SU-DHL-6 (cell line): ENCODE results near the gene ARL5A.

Source experiments
- H2AFZ ChIP-seq: fragments of 200-600 bp; sonication (generic); 2 replicates; pipeline ENCODE4 v1.6.1; 2014; ENCODE audit warnings: low read depth, mild to moderate bottlenecking, moderate library complexity, mixed read lengths, antibody characterized with exemption, low read length; ENCODE audit not compliant: severe bottlenecking
- H3F3A ChIP-seq: fragments of 200-600 bp; shearing (Covaris generic); 2 replicates; pipeline ENCODE4 v1.6.0; 2016; ENCODE audit warnings: antibody characterized with exemption, mild to moderate bottlenecking; ENCODE audit not compliant: insufficient read depth
- H3K27ac ChIP-seq: fragments of 200-600 bp; sonication (generic); 2 replicates; pipeline ENCODE4 v1.5.1; 2016; ENCODE audit warnings: low read depth, mild to moderate bottlenecking, low read length, moderate library complexity, mixed read lengths
- H3K27me3 ChIP-seq: fragments of 200-600 bp; sonication (generic), shearing (Covaris generic); 2 replicates; pipeline ENCODE4 v1.6.0; 2014; ENCODE audit warnings: mild to moderate bottlenecking, low read length
- H3K36me3 ChIP-seq: fragments of 200-600 bp; sonication (generic); 2 replicates; pipeline ENCODE4 v1.6.1; 2014; ENCODE audit warnings: mild to moderate bottlenecking, low read length, mixed read lengths
- H3K4me2 ChIP-seq: fragments of 300-600, 200-600 bp; shearing (Covaris generic), sonication (generic); 2 replicates; pipeline ENCODE4 v1.6.0; 2014; ENCODE audit warnings: low read length, low read depth, mild to moderate bottlenecking; ENCODE audit not compliant: poor library complexity, severe bottlenecking
- H3K4me3 ChIP-seq: fragments of 200-600 bp; sonication (generic); 2 replicates; pipeline ENCODE4 v1.5.1; 2014; ENCODE audit warnings: antibody characterized with exemption, low read length, mild to moderate bottlenecking, mixed read lengths; ENCODE audit not compliant: insufficient read depth, poor library complexity, severe bottlenecking
- H3K79me2 ChIP-seq: fragments of 200-600 bp; sonication (generic); 2 replicates; pipeline ENCODE4 v1.6.1; 2014; ENCODE audit warnings: mild to moderate bottlenecking, low read length, moderate library complexity; ENCODE audit not compliant: insufficient read depth
- H3K9ac ChIP-seq: fragments of 200-600 bp; sonication (generic); 2 replicates; pipeline ENCODE4 v1.7.0; 2014; ENCODE audit warnings: mild to moderate bottlenecking, low read length
- H3K9me2 ChIP-seq: fragments of 200-600 bp; sonication (generic); replicated peaks from 2 replicates; pipeline ENCODE4 v1.6.1; 2014; ENCODE audit warnings: low read length; ENCODE audit not compliant: insufficient read depth
- H3K9me3 ChIP-seq: fragments of 200-600 bp; sonication (generic); 2 replicates; pipeline ENCODE4 v1.6.1; 2014; ENCODE audit warnings: low read length, mixed read lengths; ENCODE audit not compliant: insufficient read depth
- H4K20me1 ChIP-seq: fragments of 200-600 bp; sonication (generic); 2 replicates; pipeline ENCODE4 v1.6.1; 2014; ENCODE audit warnings: low read depth, mild to moderate bottlenecking, antibody characterized with exemption, low read length, moderate library complexity, mixed read lengths
- CTCF ChIP-seq: fragments of 200-600 bp; sonication (generic); IDR thresholded peaks from one replicate; pipeline ENCODE4 v1.5.1; 2017; ENCODE audit warnings: antibody characterized with exemption, mild to moderate bottlenecking, low read length, moderate library complexity; ENCODE audit not compliant: insufficient read depth, poor library complexity, severe bottlenecking
- EZH2phosphoT487 ChIP-seq: fragments of 200-600 bp; sonication (generic), shearing (Covaris generic); conservative IDR thresholded peaks from 2 replicates; pipeline ENCODE4 v1.6.1; 2018; ENCODE audit warnings: mild to moderate bottlenecking, antibody characterized with exemption, low read length, moderate library complexity, mixed read lengths

ARL5A gene

DNA sequence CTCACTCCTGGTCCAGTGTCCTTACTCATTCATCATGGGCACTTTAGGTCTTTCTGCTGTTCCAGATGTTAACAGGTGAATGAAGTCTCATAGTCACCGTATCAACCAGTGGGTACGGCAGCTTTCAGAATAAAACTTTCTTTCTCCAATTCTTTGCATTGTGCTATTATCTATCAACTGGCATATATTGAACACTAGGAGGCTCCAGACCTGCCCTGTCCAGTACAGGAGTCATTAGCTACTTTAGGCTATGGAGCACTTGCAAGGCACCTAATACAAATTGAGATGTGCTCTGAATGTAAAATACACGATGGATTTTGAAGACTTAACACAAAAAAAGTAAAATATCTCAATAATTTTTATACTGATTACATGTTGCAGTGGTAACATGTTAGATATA is 50.7 kb downstream of the ARL5A start:
- H3K9me2 ChIP-seq, result no peaks in the 10 kb centered on the region

DNA sequence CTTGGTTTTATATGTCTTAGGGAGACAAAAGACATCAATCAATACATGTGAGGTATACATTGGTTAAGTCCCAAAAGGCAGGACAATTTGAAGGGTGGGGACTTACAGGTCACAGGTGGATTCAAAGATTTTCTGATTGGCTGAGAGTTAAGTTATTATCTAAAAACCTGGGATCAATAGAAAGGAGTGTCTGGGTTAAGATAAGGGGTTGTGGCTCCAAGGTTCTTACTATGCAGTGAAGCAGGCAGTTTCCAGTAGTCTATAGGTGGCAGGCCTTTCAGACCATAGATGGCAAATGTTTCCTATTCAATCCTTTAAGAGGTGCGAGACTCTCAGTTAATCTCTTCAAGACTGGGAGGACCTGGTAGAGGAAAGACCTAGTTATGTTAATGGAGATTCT is 51.9 kb downstream of the ARL5A start:
- H2AFZ ChIP-seq, result no peak overlapping the region
- H3F3A ChIP-seq, result peaks cover 7% of the 10 kb centered on the region; the same call in 1 of the 2 replicates
- no peak overlapping the region for H3K27ac ChIP-seq
- no peak overlapping the region for H3K4me2 ChIP-seq
- no peaks in the 10 kb centered on the region for H4K20me1 ChIP-seq
- H3K27me3 ChIP-seq, result no peaks in the 10 kb centered on the region
- TF ChIP-seq CTCF (no peak), EZH2phosphoT487 (no peak)
- H3K36me3 ChIP-seq, result 0 out of 2 replicates have a peak, but pooled peaks cover 8% of the 10 kb centered on the region
- no peaks in the 10 kb centered on the region for H3K9me2 ChIP-seq
- H3K9ac ChIP-seq, result no peak overlapping the region
- no peak overlapping the region for H3K4me3 ChIP-seq
- no peaks in the 10 kb centered on the region for H3K79me2 ChIP-seq
- H3K9me3 ChIP-seq, result no peaks in the 10 kb centered on the region

More for the DNA sequence above, 50.7 kb downstream of the ARL5A start:
- Histone ChIP-seq H4K20me1 (no peaks in the 10 kb centered on the region), H3K27me3 (no peaks in the 10 kb centered on the region), H3K9ac (no peak overlapping the region), H3K4me2 (no peak overlapping the region), H3K9me3 (no peaks in the 10 kb centered on the region), H3F3A (peaks cover 2% of the 10 kb centered on the region; the same call in 1 of the 2 replicates), H3K4me3 (no peak overlapping the region), H3K27ac (no peak overlapping the region), H2AFZ (no peak overlapping the region), H3K36me3 (0 out of 2 replicates have a peak, but pooled peaks cover 8% of the 10 kb centered on the region), H3K79me2 (no peaks in the 10 kb centered on the region)
- TF ChIP-seq EZH2phosphoT487, result no peak
- TF ChIP-seq CTCF, result no peak

DNA sequence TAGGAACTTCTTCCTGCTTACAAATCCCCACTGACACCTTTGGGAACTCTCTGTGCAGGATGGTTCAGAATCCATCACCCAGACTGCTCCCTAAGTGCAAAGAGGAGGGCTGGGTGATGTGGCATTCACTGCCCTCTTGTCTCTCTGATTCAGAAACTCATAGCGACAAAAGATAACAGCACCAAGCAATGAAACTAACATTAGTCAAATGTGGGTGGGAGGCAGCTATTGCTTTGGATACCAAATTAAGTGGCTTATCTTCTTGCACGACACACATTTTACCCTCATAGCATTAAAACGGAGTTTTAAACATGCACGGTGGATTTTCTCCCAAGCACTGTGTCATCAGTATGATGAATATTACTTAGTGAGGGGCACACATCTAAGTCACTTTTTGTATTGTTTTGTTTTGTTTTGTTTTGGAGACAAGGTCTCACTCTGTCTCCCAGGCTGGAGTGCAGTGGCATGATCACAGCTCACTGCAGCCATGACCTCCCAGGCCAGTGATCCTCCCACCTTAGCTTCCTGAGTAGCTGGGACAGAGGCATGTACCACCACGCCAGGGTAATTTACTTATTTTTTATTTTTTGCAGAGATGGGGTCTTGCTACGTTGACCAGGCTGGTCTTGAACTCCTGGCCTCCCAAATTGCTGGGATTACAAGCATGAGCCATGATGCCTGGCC is 53.0 kb downstream of the ARL5A start:
- H3K27me3 ChIP-seq, result no peaks in the 10 kb centered on the region
- no peaks in the 10 kb centered on the region for H4K20me1 ChIP-seq
- no peaks in the 10 kb centered on the region for H3K9me2 ChIP-seq
- no peak overlapping the region for H3K9ac ChIP-seq
- no peak overlapping the region for H3K4me3 ChIP-seq
- H3K4me2 ChIP-seq, result no peak overlapping the region
- no peak for TF ChIP-seq CTCF
- TF ChIP-seq EZH2phosphoT487, result no peak
- H3K36me3 ChIP-seq, result 0 out of 2 replicates have a peak, but pooled peaks cover 8% of the 10 kb centered on the region
- peaks cover 7% of the 10 kb centered on the region; the same call in 1 of the 2 replicates for H3F3A ChIP-seq
- H3K27ac ChIP-seq, result no peak overlapping the region
- H3K9me3 ChIP-seq, result no peaks in the 10 kb centered on the region
- no peak overlapping the region for H2AFZ ChIP-seq
- no peaks in the 10 kb centered on the region for H3K79me2 ChIP-seq
